Hepatocyte (in vitro differentiated cells): Measurements from ENCODE around the gene PCGF2.

Experiments used
- EZH2 ChIP-seq: fragments of 200-600 bp; sonication (generic); IDR thresholded peaks from 2 replicates; pipeline ENCODE4 v1.6.1; 2016; ENCODE audit warnings: antibody characterized with exemption, mild to moderate bottlenecking, borderline replicate concordance
- EZH2phosphoT487 ChIP-seq: fragments of 200-600 bp; sonication (generic); IDR thresholded peaks from one replicate; pipeline ENCODE4 v1.6.1; 2018; ENCODE audit warnings: antibody characterized with exemption, mild to moderate bottlenecking, low read depth, moderate library complexity; ENCODE audit not compliant: unreplicated experiment, severe bottlenecking
- TF ChIP-seq, protein P1 (sequence below): fragments of 200-600 bp; sonication (generic); IDR thresholded peaks from 2 replicates; pipeline ENCODE4 v1.5.1; 2016; ENCODE audit warnings: antibody characterized with exemption, mild to moderate bottlenecking; ENCODE audit not compliant: poor library complexity

DNA sequence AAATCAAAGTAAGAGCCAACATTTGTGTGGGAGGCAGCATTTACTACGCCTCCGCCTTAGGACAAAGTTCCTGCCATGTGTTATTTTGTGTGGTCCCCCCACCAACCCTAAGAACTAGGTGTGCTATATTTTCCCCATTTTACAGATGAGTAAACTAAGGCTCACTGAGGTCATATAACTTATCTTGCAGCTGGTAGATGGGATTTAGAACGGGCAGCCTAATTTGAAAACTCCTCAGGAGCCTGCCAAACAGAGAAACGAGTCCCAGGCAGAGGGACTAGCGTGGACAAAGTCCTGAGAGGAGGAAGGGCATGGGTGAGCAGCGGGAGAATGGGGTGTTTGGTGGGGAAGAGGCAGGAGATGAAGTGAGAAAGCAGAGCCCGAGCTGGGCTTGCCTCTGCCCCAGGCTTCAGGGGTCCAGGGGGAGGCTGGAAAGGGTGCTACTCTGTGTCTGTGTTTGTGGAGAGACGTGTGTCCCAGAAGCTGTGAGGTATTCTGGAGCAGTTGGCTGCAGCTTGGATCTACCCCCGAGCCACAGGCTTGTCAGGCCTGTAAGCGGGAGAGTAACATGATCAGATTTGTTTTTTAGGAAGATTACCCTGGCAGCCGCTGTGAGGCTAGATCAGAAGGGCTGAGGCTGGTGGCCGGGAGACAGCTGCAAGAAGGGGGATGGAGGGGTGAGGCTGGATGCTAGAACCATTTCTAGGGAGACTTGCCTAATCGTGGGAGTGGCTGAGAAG is 38.1 kb downstream of the PCGF2 start:
- TF ChIP-seq, protein P1, sequence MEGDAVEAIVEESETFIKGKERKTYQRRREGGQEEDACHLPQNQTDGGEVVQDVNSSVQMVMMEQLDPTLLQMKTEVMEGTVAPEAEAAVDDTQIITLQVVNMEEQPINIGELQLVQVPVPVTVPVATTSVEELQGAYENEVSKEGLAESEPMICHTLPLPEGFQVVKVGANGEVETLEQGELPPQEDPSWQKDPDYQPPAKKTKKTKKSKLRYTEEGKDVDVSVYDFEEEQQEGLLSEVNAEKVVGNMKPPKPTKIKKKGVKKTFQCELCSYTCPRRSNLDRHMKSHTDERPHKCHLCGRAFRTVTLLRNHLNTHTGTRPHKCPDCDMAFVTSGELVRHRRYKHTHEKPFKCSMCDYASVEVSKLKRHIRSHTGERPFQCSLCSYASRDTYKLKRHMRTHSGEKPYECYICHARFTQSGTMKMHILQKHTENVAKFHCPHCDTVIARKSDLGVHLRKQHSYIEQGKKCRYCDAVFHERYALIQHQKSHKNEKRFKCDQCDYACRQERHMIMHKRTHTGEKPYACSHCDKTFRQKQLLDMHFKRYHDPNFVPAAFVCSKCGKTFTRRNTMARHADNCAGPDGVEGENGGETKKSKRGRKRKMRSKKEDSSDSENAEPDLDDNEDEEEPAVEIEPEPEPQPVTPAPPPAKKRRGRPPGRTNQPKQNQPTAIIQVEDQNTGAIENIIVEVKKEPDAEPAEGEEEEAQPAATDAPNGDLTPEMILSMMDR: no peak
- no peak for TF ChIP-seq EZH2phosphoT487
- TF ChIP-seq EZH2: no peak
